ENCODE results near the gene TMEM179. TPM values are rescaled to one million over a fixed set of nuclear protein-coding genes. Genes with fewer than 3 reads are reported as not detected.

Gene TMEM179
- total and polyA plus RNA-seq, 12 donors, result 0.17 to 1.0 (median 0.39) TPM; not detected in 5

GRCh38 chr14:104561632-104562495 lies 42.7 kb downstream of the TMEM179 start:
- DNase-seq (peak in 1 of 2 donors; percentile 2), ATAC-seq (no peak)
- intact Hi-C loops (cut with DNase I), result loop anchor here in 8 of 10 donors (2.0 to 10.0 kb wide), 7 partner anchors 73 to 485 kb away; partner anchors contain the start of gene KIF26A (in 2 of the 8)
- Histone ChIP-seq H3K4me3 (no peak overlapping the region), H3K27me3 (peaks cover 0 to 23% (median 17%) of the 10 kb centered on the region in 7 donors), H3K27ac (no peak overlapping the region), H3K9me3 (no peaks in the 10 kb centered on the region), H3K4me1 (peaks cover 3 to 29% (median 14%) of the 10 kb centered on the region in 9 donors), H3K36me3 (no peaks in the 10 kb centered on the region)
- WGBS, 2 donors, result 80 to 82% methylated on average over 23 of the region's 23 CpGs
- TF ChIP-seq CTCF (IDR thresholded peaks at IDR 0.05), result no peak

GRCh38 chr14:104561124-104561557 lies 43.4 kb downstream of the TMEM179 start:
- intact Hi-C loops (cut with DNase I), result loop anchor here in 8 of 10 donors (5.0 to 10.0 kb wide), 6 partner anchors 74 to 484 kb away; partner anchors contain the start of gene KIF26A (in 2 of the 8)
- H3K4me3 ChIP-seq, result no peak overlapping the region
- H3K27ac ChIP-seq, result no peak overlapping the region
- 74 to 75% methylated on average over 17 of the region's 17 CpGs for WGBS, 2 donors
- peaks cover 3 to 29% (median 14%) of the 10 kb centered on the region in 9 donors for H3K4me1 ChIP-seq
- TF ChIP-seq CTCF (IDR thresholded peaks at IDR 0.05), result no peak
- H3K27me3 ChIP-seq, result peaks cover 0 to 22% (median 14%) of the 10 kb centered on the region in 7 donors
- DNase-seq (peak in 1 of 2 donors; percentile 8), ATAC-seq (no peak)
- no peaks in the 10 kb centered on the region for H3K36me3 ChIP-seq
- H3K9me3 ChIP-seq, result no peaks in the 10 kb centered on the region

GRCh38 chr14:104560586-104560945 lies 44.0 kb downstream of the TMEM179 start:
- DNase-seq (peak in 1 of 2 donors; percentile 3), ATAC-seq (no peak)
- Histone ChIP-seq H3K4me1 (peaks cover 3 to 25% (median 14%) of the 10 kb centered on the region in 9 donors), H3K4me3 (no peak overlapping the region), H3K9me3 (no peaks in the 10 kb centered on the region), H3K27ac (no peak overlapping the region), H3K27me3 (peaks cover 0 to 22% (median 12%) of the 10 kb centered on the region in 7 donors), H3K36me3 (no peaks in the 10 kb centered on the region)
- no peak for TF ChIP-seq CTCF (IDR thresholded peaks at IDR 0.05)
- intact Hi-C loops (cut with DNase I), result loop anchor here in 8 of 10 donors (5.0 to 10.0 kb wide), 6 partner anchors 74 to 483 kb away; partner anchors contain the start of gene KIF26A (in 2 of the 8)
- WGBS, 2 donors, result 82 to 86% methylated on average over 3 of the region's 3 CpGs

- H3K4me1 ChIP-seq, result peaks cover 3 to 20% (median 14%) of the 10 kb centered on the region in 9 donors
- 90% methylated on average over 20 to 21 of the region's 21 CpGs for WGBS, 2 donors
- no peaks in the 10 kb centered on the region for H3K36me3 ChIP-seq
- ATAC-seq, result no peak
- no peak overlapping the region for H3K4me3 ChIP-seq
- DNase-seq, result peak in 1 of 2 donors; percentile 2
- peaks cover 0 to 16% (median 10%) of the 10 kb centered on the region in 7 donors for H3K27me3 ChIP-seq
- H3K9me3 ChIP-seq, result no peaks in the 10 kb centered on the region
- H3K27ac ChIP-seq, result no peak overlapping the region
- intact Hi-C loops (cut with DNase I), result loop anchor here in 8 of 10 donors (5.0 to 10.0 kb wide), 6 partner anchors 75 to 483 kb away; partner anchors contain the start of gene KIF26A (in 2 of the 8)
- no peak for TF ChIP-seq CTCF (IDR thresholded peaks at IDR 0.05)
Measured at GRCh38 chr14:104559804-104560585, 44.6 kb downstream of the TMEM179 start.
